ENCODE measurements around the gene KRTAP5-11.
"Not testable (repeated sequence)": the region's sequence is repeated elsewhere in the genome, so short reads cannot be mapped to it uniquely, and the experiment has no call there.

Gene KRTAP5-11

DNA sequence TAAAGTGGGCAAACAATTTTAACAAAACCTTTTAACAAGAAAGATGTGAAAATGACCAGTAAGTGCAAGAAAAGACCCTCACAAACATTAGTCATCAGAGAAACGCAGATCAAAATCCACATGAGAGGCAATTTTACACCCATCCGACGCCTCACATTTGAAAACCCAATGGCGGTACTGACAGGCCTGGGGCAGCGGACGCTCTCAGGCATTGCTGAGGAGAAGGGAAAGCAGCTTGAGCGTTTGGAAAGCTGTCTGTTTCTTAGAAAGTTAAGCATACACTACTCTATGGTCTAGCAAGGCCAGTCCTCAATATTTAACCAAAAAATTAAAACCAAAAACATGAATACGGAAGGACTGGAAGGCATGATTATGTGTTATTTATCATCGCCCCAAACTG lies 46.9 kb downstream of the KRTAP5-11 start:
- no peak for TF ChIP-seq EZH2phosphoT487 (IDR thresholded peaks at IDR 0.05; ENCODE audit: borderline replicate concordance)
- TF ChIP-seq, protein P1, sequence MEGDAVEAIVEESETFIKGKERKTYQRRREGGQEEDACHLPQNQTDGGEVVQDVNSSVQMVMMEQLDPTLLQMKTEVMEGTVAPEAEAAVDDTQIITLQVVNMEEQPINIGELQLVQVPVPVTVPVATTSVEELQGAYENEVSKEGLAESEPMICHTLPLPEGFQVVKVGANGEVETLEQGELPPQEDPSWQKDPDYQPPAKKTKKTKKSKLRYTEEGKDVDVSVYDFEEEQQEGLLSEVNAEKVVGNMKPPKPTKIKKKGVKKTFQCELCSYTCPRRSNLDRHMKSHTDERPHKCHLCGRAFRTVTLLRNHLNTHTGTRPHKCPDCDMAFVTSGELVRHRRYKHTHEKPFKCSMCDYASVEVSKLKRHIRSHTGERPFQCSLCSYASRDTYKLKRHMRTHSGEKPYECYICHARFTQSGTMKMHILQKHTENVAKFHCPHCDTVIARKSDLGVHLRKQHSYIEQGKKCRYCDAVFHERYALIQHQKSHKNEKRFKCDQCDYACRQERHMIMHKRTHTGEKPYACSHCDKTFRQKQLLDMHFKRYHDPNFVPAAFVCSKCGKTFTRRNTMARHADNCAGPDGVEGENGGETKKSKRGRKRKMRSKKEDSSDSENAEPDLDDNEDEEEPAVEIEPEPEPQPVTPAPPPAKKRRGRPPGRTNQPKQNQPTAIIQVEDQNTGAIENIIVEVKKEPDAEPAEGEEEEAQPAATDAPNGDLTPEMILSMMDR (conservative IDR thresholded peaks at IDR 0.05; ENCODE audit: low read length) = no peak
- Histone ChIP-seq H3F3A (ENCODE audit: low read depth) (no peaks in the 10 kb centered on the region), H3K9me2 (replicated peaks; ENCODE audit: low read depth, low read length) (no peaks in the 10 kb centered on the region), H3K4me1 (ENCODE audit: insufficient read depth, low read length, poor library complexity, severe bottlenecking) (no peaks in the 10 kb centered on the region), H3K79me2 (ENCODE audit: insufficient read depth, low read length) (no peaks in the 10 kb centered on the region), H3K9ac (ENCODE audit: low read depth, low read length, poor library complexity, severe bottlenecking) (no peak overlapping the region), H3K4me3 (ENCODE audit: low read length, poor library complexity, severe bottlenecking) (no peak overlapping the region), H2AFZ (ENCODE audit: low read length) (no peak overlapping the region), H3K9me3 (ENCODE audit: insufficient read depth, low read depth, low read length) (peaks cover 4% of the 10 kb centered on the region; the same call in 1 of the 2 replicates), H4K20me1 (ENCODE audit: insufficient read depth, low read length, poor library complexity, severe bottlenecking) (no peaks in the 10 kb centered on the region), H3K36me3 (ENCODE audit: insufficient read depth, low read length) (no peaks in the 10 kb centered on the region), H3K27me3 (ENCODE audit: insufficient read depth, low read length, poor library complexity, severe bottlenecking) (no peaks in the 10 kb centered on the region), H3K4me2 (ENCODE audit: low read depth, low read length, poor library complexity, severe bottlenecking) (no peak overlapping the region)

DNA sequence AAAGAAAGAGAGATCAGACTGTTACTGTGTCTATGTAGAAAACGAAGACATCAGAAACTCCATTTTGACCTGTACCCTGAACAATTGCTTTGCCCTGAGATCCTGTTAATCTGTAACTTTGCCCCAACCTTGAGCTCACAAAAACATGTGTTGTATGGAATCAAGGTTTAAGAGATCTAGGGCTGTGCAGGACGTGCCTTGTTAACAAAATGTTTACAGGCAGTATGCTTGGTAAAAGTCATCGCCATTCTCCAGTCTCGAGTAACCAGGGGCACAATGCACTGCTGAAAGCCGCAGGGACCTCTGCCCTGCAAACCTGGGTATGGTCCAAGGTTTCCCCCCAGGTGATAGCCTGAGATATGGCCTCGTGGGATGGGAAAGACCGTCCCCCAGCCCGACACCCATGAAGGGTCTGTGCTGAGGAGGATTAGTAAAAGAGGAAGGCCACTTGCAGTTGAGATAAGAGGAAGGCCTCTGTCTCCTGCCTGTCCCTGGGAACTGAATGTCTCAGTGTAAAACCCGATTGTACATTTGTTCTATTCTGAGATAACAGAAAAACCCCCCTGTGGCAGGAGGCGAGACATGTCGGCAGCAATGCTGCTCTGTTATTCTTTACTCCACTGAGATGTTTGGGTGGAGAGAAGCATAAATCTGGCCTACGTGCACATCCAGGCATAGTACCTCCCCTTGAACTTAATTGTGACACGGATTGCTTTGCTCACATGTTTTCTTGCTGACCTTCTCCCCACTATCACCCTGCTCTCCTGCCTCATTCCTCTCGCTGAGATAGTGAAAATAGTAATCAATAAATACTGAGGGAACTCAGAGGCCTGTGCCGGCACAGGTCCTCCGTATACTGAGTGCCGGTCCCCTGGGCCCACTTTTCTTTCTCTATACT lies 47.7 kb downstream of the KRTAP5-11 start:
- not testable (repeated sequence) for H3F3A ChIP-seq (ENCODE audit: low read depth); H3K79me2 ChIP-seq (ENCODE audit: insufficient read depth, low read length); H3K9me3 ChIP-seq (ENCODE audit: insufficient read depth, low read depth, low read length); H3K27me3 ChIP-seq (ENCODE audit: insufficient read depth, low read length, poor library complexity, severe bottlenecking); H2AFZ ChIP-seq (ENCODE audit: low read length); H3K36me3 ChIP-seq (ENCODE audit: insufficient read depth, low read length); H3K4me3 ChIP-seq (ENCODE audit: low read length, poor library complexity, severe bottlenecking); H4K20me1 ChIP-seq (ENCODE audit: insufficient read depth, low read length, poor library complexity, severe bottlenecking); H3K4me1 ChIP-seq (ENCODE audit: insufficient read depth, low read length, poor library complexity, severe bottlenecking); H3K9ac ChIP-seq (ENCODE audit: low read depth, low read length, poor library complexity, severe bottlenecking); H3K4me2 ChIP-seq (ENCODE audit: low read depth, low read length, poor library complexity, severe bottlenecking); H3K9me2 ChIP-seq (replicated peaks; ENCODE audit: low read depth, low read length)

DNA sequence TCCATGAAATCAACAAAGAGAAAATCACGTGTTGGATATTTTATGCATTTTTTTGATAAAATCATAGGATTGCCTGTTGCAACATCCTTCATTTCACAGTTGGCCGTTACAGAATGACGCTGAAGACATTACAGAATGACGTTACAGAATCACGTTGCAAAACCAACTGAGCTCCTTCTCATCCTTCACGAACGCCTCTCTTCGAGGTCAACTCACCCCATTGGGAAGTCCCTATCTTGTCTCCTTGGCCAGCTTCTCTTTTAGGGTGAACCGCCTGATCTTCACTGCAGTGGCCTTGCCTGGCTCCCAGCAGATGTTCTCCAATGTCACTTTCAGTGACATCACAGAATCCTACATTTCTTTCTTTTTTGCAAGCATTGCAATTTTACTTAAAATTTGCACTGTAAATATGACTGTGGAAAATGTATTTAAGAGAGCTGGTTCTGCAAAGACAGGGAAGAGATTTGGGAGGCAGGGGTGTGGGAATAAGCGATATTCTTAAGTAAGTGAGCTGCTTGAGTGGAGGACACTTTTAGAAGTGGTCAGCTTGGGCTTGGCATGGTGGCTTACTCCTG lies 50.6 kb downstream of the KRTAP5-11 start:
- H3K27me3 ChIP-seq (ENCODE audit: insufficient read depth, low read length, poor library complexity, severe bottlenecking) = no peaks in the 10 kb centered on the region
- H3K4me1 ChIP-seq (ENCODE audit: insufficient read depth, low read length, poor library complexity, severe bottlenecking) = no peaks in the 10 kb centered on the region
- H2AFZ ChIP-seq (ENCODE audit: low read length) = no peak overlapping the region
- no peak overlapping the region for H3K4me2 ChIP-seq (ENCODE audit: low read depth, low read length, poor library complexity, severe bottlenecking)
- no peaks in the 10 kb centered on the region for H3F3A ChIP-seq (ENCODE audit: low read depth)
- no peaks in the 10 kb centered on the region for H3K9me2 ChIP-seq (replicated peaks; ENCODE audit: low read depth, low read length)
- TF ChIP-seq, protein P1 (conservative IDR thresholded peaks at IDR 0.05; ENCODE audit: low read length) = no peak
- TF ChIP-seq EZH2phosphoT487 (IDR thresholded peaks at IDR 0.05; ENCODE audit: borderline replicate concordance) = no peak
- H3K9ac ChIP-seq (ENCODE audit: low read depth, low read length, poor library complexity, severe bottlenecking) = no peak overlapping the region
- no peak overlapping the region for H3K4me3 ChIP-seq (ENCODE audit: low read length, poor library complexity, severe bottlenecking)
- H4K20me1 ChIP-seq (ENCODE audit: insufficient read depth, low read length, poor library complexity, severe bottlenecking) = no peaks in the 10 kb centered on the region
- no peaks in the 10 kb centered on the region for H3K36me3 ChIP-seq (ENCODE audit: insufficient read depth, low read length)
- no peaks in the 10 kb centered on the region for H3K9me3 ChIP-seq (ENCODE audit: insufficient read depth, low read depth, low read length)
- no peaks in the 10 kb centered on the region for H3K79me2 ChIP-seq (ENCODE audit: insufficient read depth, low read length)

Measured in Loucy (cell line).